Left lobe of liver (tissue), 2 donors: Measurements from ENCODE around the gene OR5T3. TPM values are rescaled to one million over a fixed set of nuclear protein-coding genes. Genes with fewer than 3 reads are reported as not detected.
"Not testable (repeated sequence)": the region's sequence is repeated elsewhere in the genome, so short reads cannot be mapped to it uniquely, and the experiment has no call there.

Source experiments
- ATAC-seq: fragments of 200-7000 bp; cut with Tn5 transposase; one replicate; pipeline ENCODE4 v1.9.1; 2020; ENCODE audit warnings: mild to moderate bottlenecking, moderate library complexity
- DNase-seq: peaks from one replicate; pipeline ENCODE4 v3.0.0-alpha.2; 2020; ENCODE audit warnings: low spot score
- total RNA-seq: library from RNA; stranded (reverse); gene quantifications from one replicate; pipeline ENCODE4 v1.2.1, GENCODE V29; 2021
- donor health status: DM: no; HTN: no; CAD: no; lungs with moderate emphysema.
- donor health status: DM: no; HTN: yes; CAD: no.

Gene OR5T3
- not detected for total RNA-seq

- DNase-seq: no peak
- ATAC-seq: no peak
These were observed at the start of gene OR5T3 for GRCh38 chr11:56251954-56252353. OR5T3 (plus strand) TSS chr11:56252254; CDS start chr11:56252254, 0 bp downstream.

GRCh38 chr11:56207790-56208189 lies 44.3 kb upstream of the OR5T3 start:
- DNase-seq (no peak), ATAC-seq (no peak)

GRCh38 chr11:56214537-56214936 lies 37.5 kb upstream of the OR5T3 start:
- ATAC-seq (no peak), DNase-seq (no peak)

- DNase-seq: not testable (repeated sequence)
These were observed 32.3 kb upstream of the OR5T3 start for GRCh38 chr11:56219735-56220134.

GRCh38 chr11:56234155-56234554 lies 17.9 kb upstream of the OR5T3 start, which contains the start of gene OR5T2:
OR5T2 (minus strand) TSS chr11:56234255; CDS start chr11:56233062, 1,193 bp downstream.
- DNase-seq: no peak
- ATAC-seq: no peak

More at GRCh38 chr11:56219735-56220134, 32.3 kb upstream of the OR5T3 start:
- not testable (repeated sequence) for ATAC-seq

GRCh38 chr11:56271092-56271491 lies 19.0 kb downstream of the OR5T3 start:
- DNase-seq (no peak), ATAC-seq (no peak)

GRCh38 chr11:56273854-56274253 lies 21.8 kb downstream of the OR5T3 start, which contains the start of gene OR5T1:
OR5T1 (plus strand) TSS chr11:56274154; CDS start chr11:56275639, 1,485 bp downstream.
- no peak for ATAC-seq
- no peak for DNase-seq

- no peak for ATAC-seq
These were observed 40.1 kb downstream of the OR5T3 start, which contains the start of gene OR8H1 for GRCh38 chr11:56292154-56292553. OR8H1 (minus strand) TSS chr11:56292254; CDS start chr11:56291062, 1,192 bp downstream.

GRCh38 chr11:56296898-56297297 lies 44.8 kb downstream of the OR5T3 start:
- no peak for DNase-seq
- ATAC-seq: no peak

More at GRCh38 chr11:56292154-56292553, 40.1 kb downstream of the OR5T3 start, which contains the start of gene OR8H1:
- no peak for DNase-seq

Other genes with a start within 250 kb of the OR5T3 start
- not detected for gene OR5AS1, start 224.6 kb upstream of the OR5T3 start, total RNA-seq
- gene OR8I2, start 158.9 kb upstream of the OR5T3 start, total RNA-seq: not detected
- not detected for gene OR8H2, start 148.6 kb upstream of the OR5T3 start, total RNA-seq
- not detected for gene OR8H3, start 129.9 kb upstream of the OR5T3 start, total RNA-seq
- not detected for gene OR8J3, start 112.1 kb upstream of the OR5T3 start, total RNA-seq
- not detected for gene OR8K5, start 91.9 kb upstream of the OR5T3 start, total RNA-seq
- gene OR5J2, start 75.6 kb upstream of the OR5T3 start, total RNA-seq: not detected
- not detected for gene OR5T2, start 18.0 kb upstream of the OR5T3 start, total RNA-seq
- not detected for gene OR5T1, start 21.9 kb downstream of the OR5T3 start, total RNA-seq
- gene OR8H1, start 40.0 kb downstream of the OR5T3 start, total RNA-seq: not detected
- gene OR8K3, start 62.9 kb downstream of the OR5T3 start, total RNA-seq: not detected
- not detected for gene OR8K1, start 93.8 kb downstream of the OR5T3 start, total RNA-seq
- not detected for gene OR8J1, start 102.0 kb downstream of the OR5T3 start, total RNA-seq
- gene OR8U1, start 123.4 kb downstream of the OR5T3 start, total RNA-seq: not detected
- gene OR5AL1, start 160.4 kb downstream of the OR5T3 start, total RNA-seq: not detected
- gene OR5M3, start 221.1 kb downstream of the OR5T3 start, total RNA-seq: not detected
- not detected for gene OR5M8, start 239.1 kb downstream of the OR5T3 start, total RNA-seq